Measurements from ENCODE around the gene KCNIP4.
A peak's percentile ranks its signal among the peaks of the same experiment; 100 is the strongest.

The KCNIP4 gene

GRCh38 chr4:21733894-21734630, 214.5 kb downstream of the KCNIP4 start:
- H3K36me3 ChIP-seq (ENCODE audit: insufficient read depth, insufficient read length, low read length) = no peaks in the 10 kb centered on the region
- TF ChIP-seq YY1 (IDR thresholded peaks at IDR 0.05; ENCODE audit: insufficient read depth, insufficient read length) = no peak
- TF ChIP-seq SUZ12 (IDR thresholded peaks at IDR 0.05; ENCODE audit: extremely low read depth, insufficient read depth, insufficient read length) = no peak
- no peak for TF ChIP-seq ZNF274 (IDR thresholded peaks at IDR 0.05; ENCODE audit: low read depth, low read length)
- no peaks in the 10 kb centered on the region for H3K9me3 ChIP-seq (ENCODE audit: insufficient read depth, low read length)
- no peak for DNase-seq (ENCODE audit: low read depth, low spot score)
- H3K27me3 ChIP-seq (ENCODE audit: insufficient read depth, insufficient read length) = no peaks in the 10 kb centered on the region
- no peak overlapping the region for H3K4me3 ChIP-seq (ENCODE audit: insufficient read length, low read depth)
- H3K4me1 ChIP-seq (ENCODE audit: insufficient read depth, insufficient read length) = no peaks in the 10 kb centered on the region
- H3K9ac ChIP-seq (ENCODE audit: insufficient read length, low read depth) = no peak overlapping the region

- Histone ChIP-seq H3K27me3 (ENCODE audit: insufficient read depth, insufficient read length) (no peaks in the 10 kb centered on the region), H3K36me3 (ENCODE audit: insufficient read depth, insufficient read length, low read length) (no peaks in the 10 kb centered on the region), H3K9ac (ENCODE audit: insufficient read length, low read depth) (no peak overlapping the region), H3K9me3 (ENCODE audit: insufficient read depth, low read length) (no peaks in the 10 kb centered on the region), H3K4me1 (ENCODE audit: insufficient read depth, insufficient read length) (no peaks in the 10 kb centered on the region), H3K4me3 (ENCODE audit: insufficient read length, low read depth) (no peak overlapping the region)
- TF ChIP-seq YY1 (IDR thresholded peaks at IDR 0.05; ENCODE audit: insufficient read depth, insufficient read length) (no peak), SUZ12 (IDR thresholded peaks at IDR 0.05; ENCODE audit: extremely low read depth, insufficient read depth, insufficient read length) (no peak), ZNF274 (IDR thresholded peaks at IDR 0.05; ENCODE audit: low read depth, low read length) (no peak)
- DNase-seq (ENCODE audit: low read depth, low spot score) = no peak
These were observed 220.3 kb downstream of the KCNIP4 start for GRCh38 chr4:21728304-21728703.

GRCh38 chr4:21726255-21726815, 222.2 kb downstream of the KCNIP4 start:
- H3K27me3 ChIP-seq (ENCODE audit: insufficient read depth, insufficient read length) = no peaks in the 10 kb centered on the region
- no peaks in the 10 kb centered on the region for H3K36me3 ChIP-seq (ENCODE audit: insufficient read depth, insufficient read length, low read length)
- no peaks in the 10 kb centered on the region for H3K4me1 ChIP-seq (ENCODE audit: insufficient read depth, insufficient read length)
- H3K9ac ChIP-seq (ENCODE audit: insufficient read length, low read depth) = no peak overlapping the region
- no peak for DNase-seq (ENCODE audit: low read depth, low spot score)
- H3K9me3 ChIP-seq (ENCODE audit: insufficient read depth, low read length) = no peaks in the 10 kb centered on the region
- TF ChIP-seq ZNF274 (IDR thresholded peaks at IDR 0.05; ENCODE audit: low read depth, low read length) (no peak), SUZ12 (IDR thresholded peaks at IDR 0.05; ENCODE audit: extremely low read depth, insufficient read depth, insufficient read length) (no peak), YY1 (IDR thresholded peaks at IDR 0.05; ENCODE audit: insufficient read depth, insufficient read length) (no peak)
- no peak overlapping the region for H3K4me3 ChIP-seq (ENCODE audit: insufficient read length, low read depth)

- Histone ChIP-seq H3K36me3 (ENCODE audit: insufficient read depth, insufficient read length, low read length) (no peaks in the 10 kb centered on the region), H3K4me3 (ENCODE audit: insufficient read length, low read depth) (no peak overlapping the region), H3K9me3 (ENCODE audit: insufficient read depth, low read length) (no peaks in the 10 kb centered on the region), H3K9ac (ENCODE audit: insufficient read length, low read depth) (no peak overlapping the region), H3K4me1 (ENCODE audit: insufficient read depth, insufficient read length) (no peaks in the 10 kb centered on the region), H3K27me3 (ENCODE audit: insufficient read depth, insufficient read length) (no peaks in the 10 kb centered on the region)
- no peak for DNase-seq (ENCODE audit: low read depth, low spot score)
- TF ChIP-seq ZNF274 (IDR thresholded peaks at IDR 0.05; ENCODE audit: low read depth, low read length) (no peak), SUZ12 (IDR thresholded peaks at IDR 0.05; ENCODE audit: extremely low read depth, insufficient read depth, insufficient read length) (no peak), YY1 (IDR thresholded peaks at IDR 0.05; ENCODE audit: insufficient read depth, insufficient read length) (no peak)
These were observed 226.3 kb downstream of the KCNIP4 start for GRCh38 chr4:21722157-21722839.

- Histone ChIP-seq H3K27me3 (ENCODE audit: insufficient read depth, insufficient read length) (no peaks in the 10 kb centered on the region), H3K9me3 (ENCODE audit: insufficient read depth, low read length) (no peaks in the 10 kb centered on the region), H3K36me3 (ENCODE audit: insufficient read depth, insufficient read length, low read length) (no peaks in the 10 kb centered on the region), H3K9ac (ENCODE audit: insufficient read length, low read depth) (no peak overlapping the region), H3K4me3 (ENCODE audit: insufficient read length, low read depth) (no peak overlapping the region), H3K4me1 (ENCODE audit: insufficient read depth, insufficient read length) (no peaks in the 10 kb centered on the region)
- TF ChIP-seq YY1 (IDR thresholded peaks at IDR 0.05; ENCODE audit: insufficient read depth, insufficient read length) (no peak), SUZ12 (IDR thresholded peaks at IDR 0.05; ENCODE audit: extremely low read depth, insufficient read depth, insufficient read length) (no peak), ZNF274 (IDR thresholded peaks at IDR 0.05; ENCODE audit: low read depth, low read length) (no peak)
- DNase-seq (ENCODE audit: low read depth, low spot score) = no peak
These were observed 232.0 kb downstream of the KCNIP4 start for GRCh38 chr4:21716531-21716930.

GRCh38 chr4:21710179-21710835, 238.3 kb downstream of the KCNIP4 start:
- Histone ChIP-seq H3K9me3 (ENCODE audit: insufficient read depth, low read length) (no peaks in the 10 kb centered on the region), H3K36me3 (ENCODE audit: insufficient read depth, insufficient read length, low read length) (no peaks in the 10 kb centered on the region), H3K4me1 (ENCODE audit: insufficient read depth, insufficient read length) (peaks cover 3% of the 10 kb centered on the region), H3K27me3 (ENCODE audit: insufficient read depth, insufficient read length) (no peaks in the 10 kb centered on the region), H3K9ac (ENCODE audit: insufficient read length, low read depth) (no peak overlapping the region), H3K4me3 (ENCODE audit: insufficient read length, low read depth) (no peak overlapping the region)
- no peak for TF ChIP-seq ZNF274 (IDR thresholded peaks at IDR 0.05; ENCODE audit: low read depth, low read length)
- TF ChIP-seq SUZ12 (IDR thresholded peaks at IDR 0.05; ENCODE audit: extremely low read depth, insufficient read depth, insufficient read length) = no peak
- no peak for TF ChIP-seq YY1 (IDR thresholded peaks at IDR 0.05; ENCODE audit: insufficient read depth, insufficient read length)
- DNase-seq (ENCODE audit: low read depth, low spot score) = peak; percentile 5

- no peaks in the 10 kb centered on the region for H3K27me3 ChIP-seq (ENCODE audit: insufficient read depth, insufficient read length)
- TF ChIP-seq YY1 (IDR thresholded peaks at IDR 0.05; ENCODE audit: insufficient read depth, insufficient read length) = no peak
- no peak for TF ChIP-seq ZNF274 (IDR thresholded peaks at IDR 0.05; ENCODE audit: low read depth, low read length)
- no peak for TF ChIP-seq SUZ12 (IDR thresholded peaks at IDR 0.05; ENCODE audit: extremely low read depth, insufficient read depth, insufficient read length)
- DNase-seq (ENCODE audit: low read depth, low spot score) = no peak
These were observed 238.8 kb downstream of the KCNIP4 start for GRCh38 chr4:21709761-21710160.

More at GRCh38 chr4:21709761-21710160, 238.8 kb downstream of the KCNIP4 start:
- H3K9me3 ChIP-seq (ENCODE audit: insufficient read depth, low read length) = no peaks in the 10 kb centered on the region
- H3K4me1 ChIP-seq (ENCODE audit: insufficient read depth, insufficient read length) = peaks cover 3% of the 10 kb centered on the region
- H3K36me3 ChIP-seq (ENCODE audit: insufficient read depth, insufficient read length, low read length) = no peaks in the 10 kb centered on the region
- H3K9ac ChIP-seq (ENCODE audit: insufficient read length, low read depth) = no peak overlapping the region
- H3K4me3 ChIP-seq (ENCODE audit: insufficient read length, low read depth) = no peak overlapping the region
